ENCODE results near the gene LRRK1.

The LRRK1 gene

GRCh38 chr15:101063212-101063611 lies 144.1 kb downstream of the LRRK1 start:
- H3K36me3 ChIP-seq, result peaks cover 8 to 77% (median 23%) of the 10 kb centered on the region in 3 donors
- H3K9me3 ChIP-seq, result no peaks in the 10 kb centered on the region
- peaks cover 0 to 19% (median 13%) of the 10 kb centered on the region in 4 donors for H3K4me1 ChIP-seq
- peak overlapping the region in 1 of 2 donors; percentile 35 for H3K27ac ChIP-seq
- H3K27me3 ChIP-seq, result no peaks in the 10 kb centered on the region
- intact Hi-C loops (cut with DNase I; ENCODE audit: low total_unique reads), result no loop called here
- no peak for TF ChIP-seq CTCF (IDR thresholded peaks at IDR 0.05)
- H3K4me3 ChIP-seq, result no peak overlapping the region
- DNase-seq, result peak in 1 of 2 donors; percentile 51

- peak overlapping the region in 1 of 2 donors; percentile 35 for H3K27ac ChIP-seq
- no peak overlapping the region for H3K4me3 ChIP-seq
- no peaks in the 10 kb centered on the region for H3K9me3 ChIP-seq
- DNase-seq, result peak in 1 of 2 donors; percentile 77
- TF ChIP-seq CTCF (IDR thresholded peaks at IDR 0.05), result no peak
- intact Hi-C loops (cut with DNase I; ENCODE audit: low total_unique reads), result no loop called here
- H3K36me3 ChIP-seq, result peaks cover 5 to 69% (median 17%) of the 10 kb centered on the region in 3 donors
- peaks cover 0 to 19% (median 13%) of the 10 kb centered on the region in 4 donors for H3K4me1 ChIP-seq
- H3K27me3 ChIP-seq, result no peaks in the 10 kb centered on the region
These were observed 145.0 kb downstream of the LRRK1 start for GRCh38 chr15:101063891-101064794.

DNA sequence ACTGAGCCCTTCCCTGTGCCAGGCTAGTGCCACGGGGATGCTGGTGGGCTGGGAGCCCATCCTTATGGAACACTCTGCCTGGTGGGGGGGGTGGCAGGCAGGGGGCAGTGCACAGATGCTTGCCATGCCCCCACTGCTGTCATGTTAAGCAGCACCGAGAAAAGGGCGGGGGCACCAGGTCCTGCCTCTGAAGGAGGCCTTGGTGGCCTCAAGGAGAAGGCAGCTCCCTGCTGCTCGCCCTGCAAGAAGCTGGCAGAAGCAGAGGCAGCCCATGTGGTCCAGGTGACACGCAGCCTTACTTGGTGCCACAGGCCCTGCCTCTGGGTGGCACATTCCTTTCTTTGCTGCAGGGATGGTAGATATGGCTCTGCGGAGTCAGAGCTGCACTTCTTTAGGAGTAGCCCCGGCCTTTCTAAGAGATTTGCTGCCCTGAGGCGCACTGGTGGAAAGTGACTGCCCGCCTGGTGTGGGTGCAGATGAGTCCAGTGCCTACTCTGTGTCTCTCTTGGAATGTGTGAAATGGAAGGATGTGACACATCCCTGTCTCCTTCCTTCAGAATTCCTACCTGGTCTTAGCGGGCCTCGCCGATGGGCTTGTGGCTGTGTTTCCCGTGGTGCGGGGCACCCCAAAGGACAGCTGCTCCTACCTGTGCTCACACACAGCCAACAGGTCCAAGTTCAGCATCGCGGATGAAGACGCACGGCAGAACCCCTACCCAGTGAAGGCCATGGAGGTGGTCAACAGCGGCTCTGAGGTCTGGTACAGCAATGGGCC lies 145.8 kb downstream of the LRRK1 start:
- peaks cover 0 to 19% (median 13%) of the 10 kb centered on the region in 4 donors for H3K4me1 ChIP-seq

DNA sequence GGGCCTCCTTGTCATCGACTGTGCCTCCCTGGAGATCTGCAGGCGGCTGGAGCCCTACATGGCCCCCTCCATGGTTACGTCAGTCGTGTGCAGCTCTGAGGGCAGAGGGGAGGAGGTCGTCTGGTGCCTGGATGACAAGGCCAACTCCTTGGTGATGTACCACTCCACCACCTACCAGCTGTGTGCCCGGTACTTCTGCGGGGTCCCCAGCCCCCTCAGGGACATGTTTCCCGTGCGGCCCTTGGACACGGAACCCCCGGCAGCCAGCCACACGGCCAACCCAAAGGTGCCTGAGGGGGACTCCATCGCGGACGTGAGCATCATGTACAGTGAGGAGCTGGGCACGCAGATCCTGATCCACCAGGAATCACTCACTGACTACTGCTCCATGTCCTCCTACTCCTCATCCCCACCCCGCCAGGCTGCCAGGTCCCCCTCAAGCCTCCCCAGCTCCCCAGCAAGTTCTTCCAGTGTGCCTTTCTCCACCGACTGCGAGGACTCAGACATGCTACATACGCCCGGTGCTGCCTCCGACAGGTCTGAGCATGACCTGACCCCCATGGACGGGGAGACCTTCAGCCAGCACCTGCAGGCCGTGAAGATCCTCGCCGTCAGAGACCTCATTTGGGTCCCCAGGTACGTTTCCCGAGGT lies 146.5 kb downstream of the LRRK1 start:
- TF ChIP-seq CTCF (IDR thresholded peaks at IDR 0.05), result no peak
- no peak for DNase-seq
- Histone ChIP-seq H3K4me3 (no peak overlapping the region), H3K9me3 (no peaks in the 10 kb centered on the region), H3K4me1 (peaks cover 0 to 19% (median 13%) of the 10 kb centered on the region in 4 donors), H3K27me3 (no peaks in the 10 kb centered on the region), H3K36me3 (peaks cover 0 to 55% (median 12%) of the 10 kb centered on the region in 3 donors), H3K27ac (no peak overlapping the region)
- intact Hi-C loops (cut with DNase I; ENCODE audit: low total_unique reads), result no loop called here

More for the DNA sequence above, 145.8 kb downstream of the LRRK1 start:
- TF ChIP-seq CTCF (IDR thresholded peaks at IDR 0.05), result no peak
- intact Hi-C loops (cut with DNase I; ENCODE audit: low total_unique reads), result no loop called here
- no peak overlapping the region for H3K27ac ChIP-seq
- no peaks in the 10 kb centered on the region for H3K9me3 ChIP-seq
- no peak overlapping the region for H3K4me3 ChIP-seq
- DNase-seq, result peak in 1 of 2 donors; percentile 60
- no peaks in the 10 kb centered on the region for H3K27me3 ChIP-seq
- peaks cover 0 to 60% (median 16%) of the 10 kb centered on the region in 3 donors for H3K36me3 ChIP-seq

Measured in tibial artery (tissue), 4 donors.